Colonic mucosa (tissue), 4 donors: ENCODE results near the gene RNF10. TPM values are rescaled to one million over a fixed set of nuclear protein-coding genes. Genes with fewer than 3 reads are reported as not detected.

Experiments
- DNase-seq: peaks from one replicate; pipeline ENCODE4 v3.0.0-alpha.2; 2020
- H3K27ac ChIP-seq: fragments of 200-600 bp; one replicate; pipeline ENCODE4 v1.8.0; 2021
- H3K27me3 ChIP-seq: fragments of 200-600 bp; one replicate; pipeline ENCODE4 v1.8.0; 2021
- H3K36me3 ChIP-seq: fragments of 200-600 bp; one replicate; pipeline ENCODE4 v1.8.0; 2021
- H3K4me1 ChIP-seq: fragments of 200-600 bp; one replicate; pipeline ENCODE4 v1.8.0; 2021; ENCODE audit warnings: mild to moderate bottlenecking
- H3K4me3 ChIP-seq: fragments of 200-600 bp; one replicate; pipeline ENCODE4 v1.8.0; 2021
- H3K9ac ChIP-seq, 2 donors: one replicate each; pipeline ENCODE4 v1.7.0; 2013; ENCODE audit warnings: control low read depth in 2 of 2, low read depth in 2 of 2, low read length in 2 of 2
- H3K9me3 ChIP-seq: fragments of 200-600 bp; one replicate; pipeline ENCODE4 v1.8.0; 2021
- CTCF ChIP-seq: fragments of 200-600 bp; IDR thresholded peaks from one replicate; pipeline ENCODE4 v1.8.0; 2022; ENCODE audit warnings: antibody characterized with exemption, mild to moderate bottlenecking
- intact Hi-C: fragments of 100-400 bp; cut with DNase I; formaldehyde crosslinking; loops from one replicate; pipeline ENCODE4 v1.14.1; 2022
- total RNA-seq, 2 donors: library from RNA; stranded (reverse); fragmentation: NEBNext Ultra II Directional in 1 of 2; extraction: Animal tissue kit (Norgen Biotek cat#: 25700) in 1 of 2; gene quantifications; one replicate each; pipeline ENCODE4 v1.2.1, GENCODE V29; 2021
- donor health status: healthy.
- donor health status: DM: no; HTN: no; CAD: no.
- donor health status: DM: no; HTN: no; CAD: no.

RNF10 gene
- total RNA-seq, 2 donors from 2014 or later: 199 to 226 TPM

- intact Hi-C loops: loop anchor here (5.0 kb wide), 1 partner anchor 63 kb away; no protein-coding TSS in a partner anchor
- Histone ChIP-seq H3K9me3 (no peaks in the 10 kb centered on the region), H3K9ac (no peak overlapping the region), H3K36me3 (no peaks in the 10 kb centered on the region), H3K27me3 (no peaks in the 10 kb centered on the region), H3K4me3 (no peak overlapping the region), H3K4me1 (no peaks in the 10 kb centered on the region), H3K27ac (no peak overlapping the region)
- no peak for DNase-seq
- TF ChIP-seq CTCF: no peak
Observed at GRCh38 chr12:120588948-120589930, 55.1 kb downstream of the RNF10 start.

GRCh38 chr12:120590741-120591407, 56.7 kb downstream of the RNF10 start:
- Histone ChIP-seq H3K9me3 (no peaks in the 10 kb centered on the region), H3K4me3 (no peak overlapping the region), H3K4me1 (no peaks in the 10 kb centered on the region), H3K27me3 (no peaks in the 10 kb centered on the region), H3K9ac (no peak overlapping the region), H3K27ac (peak overlapping the region; percentile 87), H3K36me3 (no peaks in the 10 kb centered on the region)
- no peak for TF ChIP-seq CTCF
- peak; percentile 80 for DNase-seq
- intact Hi-C loops: loop anchor here (10.0 kb wide), 1 partner anchor 514 kb away; no protein-coding TSS in a partner anchor

- Histone ChIP-seq H3K27ac (no peak overlapping the region), H3K27me3 (no peaks in the 10 kb centered on the region), H3K9ac (no peak overlapping the region), H3K9me3 (no peaks in the 10 kb centered on the region), H3K4me3 (no peak overlapping the region), H3K36me3 (no peaks in the 10 kb centered on the region), H3K4me1 (no peaks in the 10 kb centered on the region)
- no peak for DNase-seq
- TF ChIP-seq CTCF: no peak
- intact Hi-C loops: loop anchor here (10.0 kb wide), 1 partner anchor 512 kb away; no protein-coding TSS in a partner anchor
Observed at GRCh38 chr12:120592121-120593049, 58.2 kb downstream of the RNF10 start.

GRCh38 chr12:120596901-120597300, 62.7 kb downstream of the RNF10 start:
- H3K36me3 ChIP-seq: no peaks in the 10 kb centered on the region
- DNase-seq: no peak
- no peak overlapping the region for H3K9ac ChIP-seq

More at GRCh38 chr12:120596901-120597300, 62.7 kb downstream of the RNF10 start:
- H3K4me3 ChIP-seq: no peak overlapping the region
- intact Hi-C loops: loop anchor here (10.0 kb wide), 1 partner anchor 508 kb away; no protein-coding TSS in a partner anchor
- TF ChIP-seq CTCF: no peak
- H3K27ac ChIP-seq: no peak overlapping the region
- H3K9me3 ChIP-seq: no peaks in the 10 kb centered on the region
- H3K4me1 ChIP-seq: no peaks in the 10 kb centered on the region
- no peaks in the 10 kb centered on the region for H3K27me3 ChIP-seq
